GM13977 (cell line): Measurements from ENCODE around the gene VLDLR.

ENCODE experiments used
- DNase-seq: peaks from one replicate; pipeline ENCODE4 v3.0.0; 2012; ENCODE audit warnings: low spot score
- CTCF ChIP-seq: IDR thresholded peaks from 2 replicates; pipeline ENCODE4 v1.5.1; 2012; ENCODE audit warnings: mild to moderate bottlenecking, control low read depth; ENCODE audit not compliant: insufficient read depth; ENCODE audit errors: extremely low read depth, missing control alignments
- in situ Hi-C: fragments of 300-500 bp; cut with MboI; formaldehyde crosslinking; loops from one replicate; pipeline ENCODE4 v1.12.0; 2022; ENCODE audit warnings: low sequenced_read_pairs, low pct_unique_long_range_greater_than_20kb, mixed read lengths, inconsistent platforms; ENCODE audit not compliant: unreplicated experiment

VLDLR gene

GRCh38 chr9:2621722-2622460 is at the start of gene VLDLR:
Gene VLDLR (plus strand): TSS chr9:2621787. CDS start chr9:2622190, 403 bp downstream.
- TF ChIP-seq CTCF, result no peak
- in situ Hi-C loops, result no loop called here
- no peak for DNase-seq

GRCh38 chr9:2574203-2574602 is 47.4 kb upstream of the VLDLR start:
- in situ Hi-C loops, result no loop called here
- no peak for TF ChIP-seq CTCF
- DNase-seq, result no peak

GRCh38 chr9:2576631-2577030 is 45.0 kb upstream of the VLDLR start:
- in situ Hi-C loops, result no loop called here
- TF ChIP-seq CTCF, result no peak
- DNase-seq, result no peak

- in situ Hi-C loops, result no loop called here
These were observed 38.1 kb upstream of the VLDLR start for GRCh38 chr9:2583308-2584013.

GRCh38 chr9:2591967-2592366 is 29.6 kb upstream of the VLDLR start:
- in situ Hi-C loops, result no loop called here
- DNase-seq, result no peak
- TF ChIP-seq CTCF, result no peak

More at GRCh38 chr9:2583308-2584013, 38.1 kb upstream of the VLDLR start:
- DNase-seq, result no peak
- no peak for TF ChIP-seq CTCF

GRCh38 chr9:2593744-2594143 is 27.8 kb upstream of the VLDLR start:
- TF ChIP-seq CTCF, result no peak
- in situ Hi-C loops, result no loop called here
- DNase-seq, result no peak
